Mammary epithelial cell (primary cell): ENCODE measurements around the gene MAD1L1.

Experiments
- EZH2 ChIP-seq: IDR thresholded peaks from 2 replicates; pipeline ENCODE4 v1.6.1; 2012; ENCODE audit warnings: low read length, inconsistent platforms, borderline replicate concordance
- TF ChIP-seq, protein P1 (sequence below), 2 donors: IDR thresholded peaks in 1 of 2; conservative IDR thresholded peaks in 1 of 2; 2 replicates each; pipeline ENCODE4 v1.5.1; 2011 to 2012; ENCODE audit warnings: inconsistent platforms in 2 of 2, low read length in 2 of 2, mild to moderate bottlenecking in 2 of 2, control low read depth in 1 of 2, low read depth in 1 of 2; ENCODE audit not compliant: insufficient read depth in 1 of 2; ENCODE audit errors: extremely low read depth in 1 of 2

DNA sequence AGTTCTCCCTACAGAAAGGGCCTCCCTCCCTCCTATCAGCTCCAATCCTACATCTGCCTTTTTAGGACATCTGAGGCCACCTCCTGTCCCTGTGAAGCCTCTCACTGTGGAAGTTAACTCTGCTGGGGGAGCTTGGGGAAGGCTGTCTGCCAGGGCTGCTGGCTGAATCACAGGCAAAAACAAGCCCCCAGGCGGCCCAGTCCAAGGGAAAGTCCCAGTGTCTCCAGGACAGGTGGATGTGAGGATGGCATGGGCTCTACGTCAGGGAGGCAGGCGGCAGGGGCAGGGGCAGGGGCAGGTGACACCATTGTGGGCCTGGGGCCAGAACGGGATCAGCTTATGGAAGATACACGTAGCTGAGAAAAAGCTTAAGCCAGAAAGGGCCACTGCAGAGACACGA is 240.2 kb downstream of the MAD1L1 start:
- TF ChIP-seq, protein P1, sequence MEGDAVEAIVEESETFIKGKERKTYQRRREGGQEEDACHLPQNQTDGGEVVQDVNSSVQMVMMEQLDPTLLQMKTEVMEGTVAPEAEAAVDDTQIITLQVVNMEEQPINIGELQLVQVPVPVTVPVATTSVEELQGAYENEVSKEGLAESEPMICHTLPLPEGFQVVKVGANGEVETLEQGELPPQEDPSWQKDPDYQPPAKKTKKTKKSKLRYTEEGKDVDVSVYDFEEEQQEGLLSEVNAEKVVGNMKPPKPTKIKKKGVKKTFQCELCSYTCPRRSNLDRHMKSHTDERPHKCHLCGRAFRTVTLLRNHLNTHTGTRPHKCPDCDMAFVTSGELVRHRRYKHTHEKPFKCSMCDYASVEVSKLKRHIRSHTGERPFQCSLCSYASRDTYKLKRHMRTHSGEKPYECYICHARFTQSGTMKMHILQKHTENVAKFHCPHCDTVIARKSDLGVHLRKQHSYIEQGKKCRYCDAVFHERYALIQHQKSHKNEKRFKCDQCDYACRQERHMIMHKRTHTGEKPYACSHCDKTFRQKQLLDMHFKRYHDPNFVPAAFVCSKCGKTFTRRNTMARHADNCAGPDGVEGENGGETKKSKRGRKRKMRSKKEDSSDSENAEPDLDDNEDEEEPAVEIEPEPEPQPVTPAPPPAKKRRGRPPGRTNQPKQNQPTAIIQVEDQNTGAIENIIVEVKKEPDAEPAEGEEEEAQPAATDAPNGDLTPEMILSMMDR (conservative IDR thresholded peaks at IDR 0.05 in 1 of 2, IDR thresholded peaks at IDR 0.05 in 1 of 2; ENCODE audit: extremely low read depth in 1 of 2, insufficient read depth in 1 of 2, low read depth in 1 of 2, low read length in 2 of 2) = no peak
- TF ChIP-seq EZH2 = no peak
